GM11168 (cell line): ENCODE results near the gene RAD51B.
"Not testable (repeated sequence)": the region's sequence is repeated elsewhere in the genome, so short reads cannot be mapped to it uniquely, and the experiment has no call there.

Experiments used
- in situ Hi-C: fragments of 300-500 bp; cut with MboI; formaldehyde crosslinking; loops from one replicate; pipeline ENCODE4 v1.12.0; 2022; ENCODE audit warnings: low sequenced_read_pairs; ENCODE audit not compliant: unreplicated experiment

RAD51B gene

DNA sequence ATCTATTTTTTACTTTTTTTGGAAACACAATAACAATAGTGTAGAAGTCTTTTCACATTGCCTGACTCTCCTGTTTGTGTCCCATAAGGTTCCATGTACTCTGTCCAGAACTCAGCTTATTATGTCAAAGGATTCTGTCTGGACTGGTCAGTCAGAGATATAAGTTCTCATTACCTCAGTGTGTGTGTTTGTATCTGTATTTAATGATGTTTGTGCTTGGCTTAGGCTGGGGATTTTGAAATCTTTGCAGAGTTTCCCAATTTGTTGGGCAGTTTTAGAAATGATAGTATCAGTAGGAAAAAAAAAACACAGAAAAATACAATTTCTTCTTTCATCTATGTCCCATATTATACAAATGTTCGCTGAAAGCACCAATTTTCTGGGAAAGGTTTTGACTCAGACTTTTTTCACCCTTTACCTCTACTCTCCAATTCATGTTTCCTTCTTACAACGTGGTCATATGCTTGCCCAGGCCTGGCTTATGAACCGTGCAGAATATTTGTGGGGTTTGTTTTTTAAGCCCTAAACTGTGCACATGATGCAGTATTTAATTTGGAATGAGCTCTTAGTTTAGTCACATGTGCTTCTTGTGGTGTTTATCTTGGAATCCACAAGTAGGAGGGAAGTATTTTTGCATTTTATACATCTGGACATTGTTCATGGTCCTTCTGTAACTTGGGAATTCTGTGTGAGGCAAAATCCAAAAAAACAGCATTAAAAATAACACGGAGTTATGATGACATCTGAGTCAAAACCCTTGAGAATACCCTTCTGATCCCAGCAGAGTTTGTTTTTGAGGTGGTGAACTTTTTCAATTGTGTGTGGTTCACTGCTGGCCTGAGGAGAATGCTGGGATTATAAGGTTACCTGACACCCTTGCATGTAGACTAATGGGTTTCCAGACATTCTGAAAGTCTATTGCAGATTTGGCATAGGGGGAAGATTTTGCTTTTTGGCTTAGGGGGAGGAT is 121.2 kb downstream of the RAD51B start:
- in situ Hi-C loops: no loop called here

GRCh38 chr14:67941456-67942018 is 122.0 kb downstream of the RAD51B start:
- in situ Hi-C loops: no loop called here

GRCh38 chr14:67942080-67942710 is 122.6 kb downstream of the RAD51B start:
- in situ Hi-C loops: no loop called here

GRCh38 chr14:67943947-67944346 is 124.4 kb downstream of the RAD51B start:
- in situ Hi-C loops: no loop called here

DNA sequence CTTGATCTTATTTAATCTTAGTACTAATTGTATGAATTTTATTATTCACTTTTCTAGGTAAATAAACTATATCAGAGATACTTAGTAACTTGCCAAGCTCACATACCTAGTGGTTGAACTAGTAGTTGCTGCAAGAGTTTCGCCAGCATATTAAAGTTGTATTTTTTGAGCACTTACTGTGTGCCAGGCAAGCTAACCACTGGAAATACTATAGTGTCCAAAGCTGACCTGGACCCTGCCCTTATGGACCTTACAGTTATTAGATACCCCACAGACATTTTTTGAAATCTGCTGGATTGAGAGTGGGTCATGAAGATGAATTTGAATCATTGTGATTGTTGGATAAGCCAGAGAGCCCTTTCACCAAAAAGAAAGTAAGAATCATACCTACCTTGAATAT is 125.0 kb downstream of the RAD51B start:
- in situ Hi-C loops: no loop called here

DNA sequence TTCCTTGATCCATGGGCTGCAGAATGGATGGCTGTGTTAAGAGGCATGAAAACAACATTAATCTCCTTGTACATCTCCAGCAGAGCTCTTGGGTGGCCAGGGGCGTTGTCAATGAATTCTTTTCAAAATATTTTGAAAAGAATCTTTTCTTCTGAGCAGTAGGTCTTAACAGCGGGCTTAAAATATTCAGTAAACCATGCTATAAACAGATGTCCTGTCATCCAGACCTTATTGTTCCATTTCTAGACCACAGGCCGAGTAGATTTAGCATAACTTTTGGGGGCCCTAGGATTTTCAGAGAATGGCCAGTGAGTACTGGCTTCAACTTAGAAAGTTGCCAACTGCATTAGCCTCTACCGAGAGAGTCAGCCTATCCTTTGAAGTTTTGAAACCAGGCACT is 130.2 kb downstream of the RAD51B start:
- in situ Hi-C loops: loop anchor here (5.0 kb wide), 1 partner anchor 293 kb away; no protein-coding TSS in a partner anchor

- in situ Hi-C loops: loop anchor here (5.0 kb wide), 1 partner anchor 292 kb away; no protein-coding TSS in a partner anchor
These were observed 130.8 kb downstream of the RAD51B start for GRCh38 chr14:67950386-67950785.

DNA sequence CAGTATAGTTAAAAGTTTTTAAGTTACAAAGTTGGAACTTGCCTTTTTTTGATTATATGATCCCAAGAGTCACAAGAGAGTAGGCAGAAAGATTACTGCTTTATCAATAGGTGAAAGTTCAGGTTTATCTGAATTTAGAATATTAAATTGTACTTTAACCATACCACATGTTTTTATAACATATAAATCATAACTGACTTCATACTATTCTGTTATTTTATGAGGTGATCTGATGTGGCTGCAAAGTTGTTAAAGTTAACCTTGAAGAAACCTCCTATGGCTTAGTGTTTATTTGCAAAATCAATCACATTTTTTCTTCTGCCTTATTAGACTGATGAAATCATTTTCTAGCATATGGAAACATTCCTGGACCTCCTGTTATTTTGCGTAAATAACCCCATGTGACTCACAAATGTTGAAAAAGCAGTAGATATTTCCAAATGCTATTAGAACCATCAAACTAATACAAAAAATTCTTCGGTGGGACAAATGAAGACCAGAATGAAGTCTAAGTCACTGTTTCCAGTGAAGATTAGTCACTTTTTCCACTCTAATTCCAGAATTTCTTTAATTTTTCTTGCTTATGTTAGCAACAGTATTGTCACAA is 132.1 kb downstream of the RAD51B start:
- in situ Hi-C loops: loop anchor here (5.0 kb wide), 1 partner anchor 291 kb away; no protein-coding TSS in a partner anchor

GRCh38 chr14:67952381-67952780 is 132.8 kb downstream of the RAD51B start:
- in situ Hi-C loops: loop anchor here (5.0 kb wide), 1 partner anchor 290 kb away; no protein-coding TSS in a partner anchor

DNA sequence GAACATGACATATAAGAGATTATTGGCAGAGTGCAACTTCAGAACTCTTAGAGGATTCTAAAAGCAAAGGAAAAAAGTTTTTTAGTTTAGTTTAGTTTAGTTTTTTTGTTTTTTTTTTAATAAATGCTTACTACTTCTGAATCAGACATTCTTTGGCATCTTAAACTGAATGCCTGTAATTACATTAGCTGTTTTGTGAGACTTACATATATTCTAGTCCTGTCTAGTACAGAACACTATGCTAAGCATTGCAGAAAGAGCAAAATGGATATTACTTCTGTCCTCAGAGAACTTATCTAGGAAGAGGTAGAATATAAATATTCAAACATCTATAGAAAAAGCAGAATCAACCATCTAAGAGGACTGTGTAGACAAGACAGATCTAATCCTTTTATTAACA is 133.2 kb downstream of the RAD51B start:
- in situ Hi-C loops: loop anchor here (5.0 kb wide), 1 partner anchor 290 kb away; no protein-coding TSS in a partner anchor

- in situ Hi-C loops: no loop called here
These were observed 135.7 kb downstream of the RAD51B start for GRCh38 chr14:67955261-67955660.

- in situ Hi-C loops: no loop called here
These were observed 138.4 kb downstream of the RAD51B start for GRCh38 chr14:67957946-67958345.

DNA sequence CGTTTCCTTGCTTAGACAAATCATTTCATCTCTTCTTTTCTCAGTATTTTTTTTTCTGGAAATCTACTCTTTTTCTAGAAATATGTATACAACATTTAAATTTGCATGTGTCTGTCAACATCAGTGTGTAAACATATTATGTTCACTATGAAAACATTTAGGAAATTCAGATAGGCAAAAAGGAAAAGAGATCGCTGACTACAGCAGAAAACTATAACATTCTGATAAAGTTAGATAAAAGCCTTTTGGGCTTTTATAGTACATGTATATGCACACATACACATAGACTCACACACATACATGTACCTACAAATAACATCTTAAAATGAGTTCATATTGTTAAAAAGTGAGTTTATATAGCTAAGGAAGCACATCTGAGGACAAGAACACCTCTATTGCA is 142.1 kb downstream of the RAD51B start:
- in situ Hi-C loops: no loop called here

- in situ Hi-C loops: no loop called here
These were observed 142.7 kb downstream of the RAD51B start for GRCh38 chr14:67962215-67962644.

- in situ Hi-C loops: no loop called here
These were observed 144.0 kb downstream of the RAD51B start for GRCh38 chr14:67963545-67963944.

DNA sequence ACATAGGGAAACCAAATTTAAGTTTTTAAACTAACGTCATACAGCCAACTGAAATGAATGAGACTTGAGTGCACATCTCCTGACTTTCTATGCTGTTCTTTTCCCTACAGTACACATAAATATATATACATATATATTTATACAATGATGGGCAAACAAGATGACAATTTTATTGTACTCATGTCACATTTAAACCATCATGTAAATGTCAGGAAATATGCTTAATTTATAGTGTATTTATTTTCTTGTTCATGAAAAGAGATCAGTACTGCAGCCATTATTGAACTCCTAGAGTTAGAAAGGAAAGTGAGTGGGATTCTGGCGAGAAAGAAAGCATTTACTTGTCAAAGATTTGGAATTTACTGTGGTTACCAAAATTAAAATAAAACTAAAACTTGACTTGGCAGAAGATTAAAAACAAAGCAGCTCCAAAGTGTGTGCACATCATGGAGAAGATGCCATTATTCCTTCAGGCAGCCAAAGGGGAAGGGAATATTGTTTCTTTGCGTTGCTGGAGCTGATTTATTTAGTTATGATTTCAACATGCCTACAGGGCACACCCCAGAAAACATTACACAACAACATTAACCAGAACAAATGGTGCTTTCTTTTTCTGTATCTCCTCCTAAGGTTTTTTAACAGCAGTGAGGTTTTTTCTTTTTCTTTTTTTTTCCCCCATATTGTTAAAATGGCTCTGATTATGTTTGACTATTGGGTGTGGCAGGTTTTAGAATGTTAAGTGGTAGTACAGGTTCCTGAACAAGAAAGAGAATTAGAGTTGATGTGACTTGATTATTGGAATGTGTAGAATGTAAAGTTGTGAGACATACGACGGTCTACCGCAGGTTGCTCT is 144.6 kb downstream of the RAD51B start:
- in situ Hi-C loops: no loop called here

DNA sequence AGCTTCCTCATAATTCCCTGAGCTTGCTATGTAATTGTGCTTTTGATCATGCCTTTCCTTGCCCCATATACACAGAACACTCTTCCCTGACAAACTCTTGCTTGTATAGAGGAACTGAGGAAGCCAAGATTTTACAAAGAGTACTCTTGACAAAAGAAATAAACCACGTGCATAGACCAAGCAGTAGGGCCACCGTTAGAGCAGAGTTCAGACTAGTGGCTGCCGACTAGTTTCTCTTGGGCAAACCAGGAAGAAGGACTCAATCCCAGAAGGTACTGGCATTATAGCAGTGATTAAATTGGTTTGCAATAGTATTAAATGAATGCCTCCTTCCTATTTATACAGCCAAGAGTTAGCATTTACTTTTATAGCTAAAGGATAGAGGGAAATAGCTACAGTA is 146.1 kb downstream of the RAD51B start:
- in situ Hi-C loops: no loop called here

DNA sequence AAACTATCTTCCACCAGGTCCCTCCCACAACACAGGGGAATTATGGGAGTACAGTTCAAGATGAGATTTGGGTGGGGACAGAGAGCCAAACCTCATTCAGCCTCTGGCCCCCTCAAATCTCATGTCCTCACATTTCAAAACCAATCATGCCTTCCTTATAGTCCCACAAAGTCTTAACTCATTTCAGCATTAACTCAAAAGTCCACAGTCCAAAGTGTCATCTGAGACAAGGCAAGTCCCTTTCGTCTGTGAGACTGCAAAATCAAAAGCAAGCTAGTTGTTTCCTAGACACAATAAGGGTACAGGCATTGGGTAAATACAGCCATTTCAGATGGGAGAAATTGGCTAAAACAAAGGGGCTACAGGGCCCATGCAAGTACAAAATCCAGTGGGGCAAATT is 147.6 kb downstream of the RAD51B start:
- in situ Hi-C loops: no loop called here

GRCh38 chr14:67967970-67968369 is 148.4 kb downstream of the RAD51B start:
- in situ Hi-C loops: not testable (repeated sequence)
